ENCODE results near the gene LMAN1L. TPM values are rescaled to one million over a fixed set of nuclear protein-coding genes. Genes with fewer than 3 reads are reported as not detected.

LMAN1L gene
- total RNA-seq, 1 experiment from 2014 or later, result not detected

GRCh38 chr15:74864296-74864695 lies 51.7 kb downstream of the LMAN1L start:
- intact Hi-C loops (cut with micrococcal nuclease), result no loop called here
- H2AFZ ChIP-seq (ENCODE audit: low read length), result no peak overlapping the region
- peaks cover 2% of the 10 kb centered on the region; the same call in 1 of the 2 replicates for H4K20me1 ChIP-seq (ENCODE audit: low read length)
- H3K4me3 ChIP-seq (ENCODE audit: low read length), result no peak overlapping the region
- ChIA-PET POLR2A (ENCODE audit: unreplicated experiment) (no interaction called here), CTCF (interaction anchor here (0.5 kb wide), 1 partner anchor 37 kb away, joined by 3 read pairs; no protein-coding TSS in a partner anchor)
- 0 out of 2 replicates have a peak, but pooled peaks cover 3% of the 10 kb centered on the region for H3K36me3 ChIP-seq (ENCODE audit: low read depth, low read length)
- ATAC-seq, result no peak
- H3K27ac ChIP-seq (ENCODE audit: low read length), result no peak overlapping the region
- BruUV-seq (replicated peaks), result no TSS peak
- no peak for TF ChIP-seq CTCF (conservative IDR thresholded peaks at IDR 0.05; ENCODE audit: low read depth, low read length)
- TF ChIP-seq EZH2phosphoT487 (IDR thresholded peaks at IDR 0.05; ENCODE audit: borderline replicate concordance, low read length), result no peak
- TF ChIP-seq EZH2 (IDR thresholded peaks at IDR 0.05; ENCODE audit: low read length, unreplicated experiment), result no peak
- no peaks in the 10 kb centered on the region for H3K9me2 ChIP-seq (replicated peaks; ENCODE audit: low read length)
- no peak overlapping the region for H3K9ac ChIP-seq (ENCODE audit: low read length)
- no peaks in the 10 kb centered on the region for H3F3A ChIP-seq (ENCODE audit: low read length, unreplicated experiment)
- H3K4me1 ChIP-seq (ENCODE audit: insufficient read depth, low read length), result peaks cover 35% of the 10 kb centered on the region
- H3K4me2 ChIP-seq (ENCODE audit: low read length), result no peak overlapping the region
- H3K27me3 ChIP-seq (ENCODE audit: low read length), result no peaks in the 10 kb centered on the region
- H3K79me2 ChIP-seq (ENCODE audit: low read length), result peaks cover 62% of the 10 kb centered on the region
- no peak for DNase-seq
- no peaks in the 10 kb centered on the region for H3K9me3 ChIP-seq (ENCODE audit: low read length)

GRCh38 chr15:74865316-74865715 lies 52.7 kb downstream of the LMAN1L start:
- BruUV-seq (replicated peaks), result no TSS peak

More at GRCh38 chr15:74865316-74865715, 52.7 kb downstream of the LMAN1L start:
- no peak overlapping the region for H3K9ac ChIP-seq (ENCODE audit: low read length)
- peak overlapping the region; percentile 13; the same call in 1 of the 2 replicates for H3K27ac ChIP-seq (ENCODE audit: low read length)
- 0 out of 2 replicates have a peak, but pooled peaks cover 3% of the 10 kb centered on the region for H3K36me3 ChIP-seq (ENCODE audit: low read depth, low read length)
- peaks cover 35% of the 10 kb centered on the region for H3K4me1 ChIP-seq (ENCODE audit: insufficient read depth, low read length)
- no peaks in the 10 kb centered on the region for H3K9me2 ChIP-seq (replicated peaks; ENCODE audit: low read length)
- POLR2A ChIA-PET (ENCODE audit: unreplicated experiment), result interaction anchor here (0.7 kb wide), 1 partner anchor 577 kb away, joined by 7 read pairs; no protein-coding TSS in a partner anchor
- CTCF ChIA-PET, result no interaction called here
- H3K27me3 ChIP-seq (ENCODE audit: low read length), result no peaks in the 10 kb centered on the region
- intact Hi-C loops (cut with micrococcal nuclease), result no loop called here
- H3F3A ChIP-seq (ENCODE audit: low read length, unreplicated experiment), result no peaks in the 10 kb centered on the region
- no peak overlapping the region for H2AFZ ChIP-seq (ENCODE audit: low read length)
- H3K9me3 ChIP-seq (ENCODE audit: low read length), result no peaks in the 10 kb centered on the region
- H4K20me1 ChIP-seq (ENCODE audit: low read length), result peaks cover 10% of the 10 kb centered on the region; the same call in 1 of the 2 replicates
- DNase-seq (peak; percentile 52), ATAC-seq (no peak)
- peak overlapping the region; percentile 43 for H3K4me2 ChIP-seq (ENCODE audit: low read length)
- TF ChIP-seq CTCF (conservative IDR thresholded peaks at IDR 0.05; ENCODE audit: low read depth, low read length) (no peak), EZH2phosphoT487 (IDR thresholded peaks at IDR 0.05; ENCODE audit: borderline replicate concordance, low read length) (no peak), EZH2 (IDR thresholded peaks at IDR 0.05; ENCODE audit: low read length, unreplicated experiment) (no peak)
- H3K79me2 ChIP-seq (ENCODE audit: low read length), result peaks cover 65% of the 10 kb centered on the region
- H3K4me3 ChIP-seq (ENCODE audit: low read length), result peak overlapping the region; percentile 11; the same call in 1 of the 2 replicates

Measured in PC-3 (cell line).